GM19438 (cell line): ENCODE measurements around the gene WIZ.

Experiments
- ATAC-seq: cut with Tn5 transposase; IDR thresholded peaks from one replicate; pipeline ENCODE4 v1.9.1; 2021; ENCODE audit warnings: low read depth; ENCODE audit not compliant: unreplicated experiment

WIZ gene

GRCh38 chr19:15445807-15446376, 3.9 kb downstream of the WIZ start:
- ATAC-seq = no peak

- no peak for ATAC-seq
Measured at GRCh38 chr19:15445227-15445605, 4.5 kb downstream of the WIZ start.

GRCh38 chr19:15444505-15445226, 5.1 kb downstream of the WIZ start:
- ATAC-seq = no peak

- ATAC-seq = no peak
Measured at GRCh38 chr19:15443838-15444237, 5.9 kb downstream of the WIZ start.

GRCh38 chr19:15443325-15443724, 6.4 kb downstream of the WIZ start:
- ATAC-seq = no peak

- no peak for ATAC-seq
Measured at GRCh38 chr19:15442142-15442920, 7.4 kb downstream of the WIZ start.

- no peak for ATAC-seq
Measured at GRCh38 chr19:15441317-15441716, 8.4 kb downstream of the WIZ start.

- no peak for ATAC-seq
Measured at GRCh38 chr19:15439821-15440641, 9.7 kb downstream of the WIZ start.

GRCh38 chr19:15439078-15439799, 10.5 kb downstream of the WIZ start:
- ATAC-seq = no peak

GRCh38 chr19:15438577-15438976, 11.2 kb downstream of the WIZ start:
- ATAC-seq = no peak

- no peak for ATAC-seq
Measured at GRCh38 chr19:15438124-15438496, 11.6 kb downstream of the WIZ start.

- ATAC-seq = no peak
Measured at GRCh38 chr19:15437355-15438123, 12.2 kb downstream of the WIZ start.

- no peak for ATAC-seq
Measured at GRCh38 chr19:15436826-15437110, 13.0 kb downstream of the WIZ start.

GRCh38 chr19:15436012-15436825, 13.5 kb downstream of the WIZ start:
- ATAC-seq = no peak

- no peak for ATAC-seq
Measured at GRCh38 chr19:15433519-15434069, 16.2 kb downstream of the WIZ start.

- ATAC-seq = peak; percentile 56
Measured at GRCh38 chr19:15432629-15433518, 16.9 kb downstream of the WIZ start.

GRCh38 chr19:15432018-15432494, 17.7 kb downstream of the WIZ start:
- no peak for ATAC-seq
